HFF-Myc (cell line): ENCODE measurements around the gene PPP1R26.

Source experiments
- DNase-seq: peaks from one replicate; pipeline ENCODE4 v3.0.0-alpha.2; 2011; ENCODE audit warnings: low read depth; ENCODE audit errors: extremely low read depth
- H3K4me3 ChIP-seq: replicated peaks from 2 replicates; pipeline ENCODE4 v1.5.1; 2011; ENCODE audit warnings: low read depth, mild to moderate bottlenecking, control low read depth, low read length
- CTCF ChIP-seq: IDR thresholded peaks from 2 replicates; pipeline ENCODE4 v1.5.1; 2012; ENCODE audit warnings: mild to moderate bottlenecking, low read depth, low read length, control low read depth; ENCODE audit errors: missing control alignments

PPP1R26 gene

GRCh38 chr9:135486267-135487065 is 6.9 kb downstream of the PPP1R26 start:
- no peak for TF ChIP-seq CTCF

GRCh38 chr9:135487281-135488012 is 7.9 kb downstream of the PPP1R26 start:
- no peak overlapping the region for H3K4me3 ChIP-seq

More at GRCh38 chr9:135486267-135487065, 6.9 kb downstream of the PPP1R26 start:
- no peak overlapping the region for H3K4me3 ChIP-seq
- DNase-seq = no peak

GRCh38 chr9:135488013-135488330 is 8.4 kb downstream of the PPP1R26 start:
- no peak overlapping the region for H3K4me3 ChIP-seq
- no peak for DNase-seq
- TF ChIP-seq CTCF = no peak

More at GRCh38 chr9:135487281-135488012, 7.9 kb downstream of the PPP1R26 start:
- TF ChIP-seq CTCF = no peak
- no peak for DNase-seq

- DNase-seq = no peak
- TF ChIP-seq CTCF = no peak
- H3K4me3 ChIP-seq = no peak overlapping the region
Observed at GRCh38 chr9:135488527-135488926, 8.9 kb downstream of the PPP1R26 start.

GRCh38 chr9:135489188-135489906 is 9.8 kb downstream of the PPP1R26 start:
- DNase-seq = no peak
- no peak for TF ChIP-seq CTCF
- H3K4me3 ChIP-seq = no peak overlapping the region

- no peak for TF ChIP-seq CTCF
- DNase-seq = no peak
- H3K4me3 ChIP-seq = no peak overlapping the region
Observed at GRCh38 chr9:135490166-135490870, 10.7 kb downstream of the PPP1R26 start.
